Activated CD8-positive, alpha-beta memory T cell treated with anti-CD3 and anti-CD28 coated beads for 36 hours (primary cell): ENCODE data around the gene TOR4A. TPM values are rescaled to one million over a fixed set of nuclear protein-coding genes. Genes with fewer than 3 reads are reported as not detected.
"Not testable (repeated sequence)": the region's sequence is repeated elsewhere in the genome, so short reads cannot be mapped to it uniquely, and the experiment has no call there.

Experiments
- CTCF ChIA-PET: fragments of 350-600 bp; sonication (Branson Sonifier 250); formaldehyde crosslinking; loops from one replicate; lab custom pipeline; 2021; ENCODE audit warnings: antibody characterized with exemption; lab: Charles Lee
- POLR2A ChIA-PET: fragments of 350-600 bp; sonication (Branson Sonifier 250); formaldehyde crosslinking; loops from one replicate; lab custom pipeline; 2021; ENCODE audit warnings: antibody characterized with exemption; lab: Charles Lee
- total RNA-seq, 2 experiments: library from RNA; stranded (reverse); gene quantifications; one replicate each; pipeline ENCODE4 v1.2.3, GENCODE V29; 2021

The TOR4A gene
- total RNA-seq, 2 experiments from 2014 or later: 4.8 TPM

- ChIA-PET CTCF (no interaction called here), POLR2A (no interaction called here)
Measured at GRCh38 chr9:137317021-137317717, 39.6 kb downstream of the TOR4A start.

DNA sequence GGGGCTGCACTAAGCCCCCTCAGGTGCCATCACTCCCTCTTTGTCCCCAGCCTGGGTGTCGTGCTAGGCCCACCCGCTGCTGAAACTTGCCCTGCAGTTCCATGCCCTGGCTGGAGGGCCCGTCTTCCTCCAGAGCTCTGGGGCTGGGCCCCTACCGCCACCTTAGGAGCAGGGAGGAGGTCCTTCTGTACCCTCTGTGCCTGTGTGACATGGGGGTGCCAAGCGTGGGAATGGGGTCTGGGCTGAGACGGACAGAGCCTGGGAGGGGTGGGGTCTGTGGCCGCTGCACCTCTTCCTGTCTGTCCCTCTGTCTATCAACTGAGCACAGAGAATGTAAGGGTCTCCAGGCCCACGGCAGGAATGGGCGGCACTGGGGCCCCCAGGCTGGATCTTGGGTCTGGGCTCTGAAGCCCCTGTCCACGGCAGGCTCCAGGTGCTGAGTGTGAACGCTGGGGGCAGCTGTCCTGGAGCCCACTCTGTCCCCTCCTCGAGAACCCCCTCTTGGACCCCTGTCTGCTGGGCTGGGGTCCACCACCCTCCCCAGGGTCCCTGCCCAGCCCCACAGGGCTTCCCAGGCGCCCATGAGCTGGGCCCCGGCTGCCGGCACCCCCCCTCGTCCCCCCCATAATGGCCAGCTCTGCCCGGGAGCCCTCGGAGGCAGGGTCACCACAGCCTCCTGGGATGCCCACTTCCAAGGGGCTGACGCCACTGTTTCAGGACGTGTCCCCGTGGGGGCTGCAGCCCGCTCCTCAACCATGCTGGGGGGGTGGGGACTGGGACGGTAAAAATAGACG is 40.4 kb downstream of the TOR4A start:
- POLR2A ChIA-PET: no interaction called here
- CTCF ChIA-PET: no interaction called here

GRCh38 chr9:137318602-137319001 is 41.1 kb downstream of the TOR4A start:
- ChIA-PET POLR2A (no interaction called here), CTCF (no interaction called here)

GRCh38 chr9:137319011-137319738 is 41.6 kb downstream of the TOR4A start:
- POLR2A ChIA-PET: no interaction called here
- CTCF ChIA-PET: no interaction called here

GRCh38 chr9:137319739-137320551 is 42.4 kb downstream of the TOR4A start:
- CTCF ChIA-PET: interaction anchor here (0.8 kb wide), 1 partner anchor 103 kb away, joined by 3 read pairs; the partner anchor contains the start of gene EXD3
- POLR2A ChIA-PET: no interaction called here

DNA sequence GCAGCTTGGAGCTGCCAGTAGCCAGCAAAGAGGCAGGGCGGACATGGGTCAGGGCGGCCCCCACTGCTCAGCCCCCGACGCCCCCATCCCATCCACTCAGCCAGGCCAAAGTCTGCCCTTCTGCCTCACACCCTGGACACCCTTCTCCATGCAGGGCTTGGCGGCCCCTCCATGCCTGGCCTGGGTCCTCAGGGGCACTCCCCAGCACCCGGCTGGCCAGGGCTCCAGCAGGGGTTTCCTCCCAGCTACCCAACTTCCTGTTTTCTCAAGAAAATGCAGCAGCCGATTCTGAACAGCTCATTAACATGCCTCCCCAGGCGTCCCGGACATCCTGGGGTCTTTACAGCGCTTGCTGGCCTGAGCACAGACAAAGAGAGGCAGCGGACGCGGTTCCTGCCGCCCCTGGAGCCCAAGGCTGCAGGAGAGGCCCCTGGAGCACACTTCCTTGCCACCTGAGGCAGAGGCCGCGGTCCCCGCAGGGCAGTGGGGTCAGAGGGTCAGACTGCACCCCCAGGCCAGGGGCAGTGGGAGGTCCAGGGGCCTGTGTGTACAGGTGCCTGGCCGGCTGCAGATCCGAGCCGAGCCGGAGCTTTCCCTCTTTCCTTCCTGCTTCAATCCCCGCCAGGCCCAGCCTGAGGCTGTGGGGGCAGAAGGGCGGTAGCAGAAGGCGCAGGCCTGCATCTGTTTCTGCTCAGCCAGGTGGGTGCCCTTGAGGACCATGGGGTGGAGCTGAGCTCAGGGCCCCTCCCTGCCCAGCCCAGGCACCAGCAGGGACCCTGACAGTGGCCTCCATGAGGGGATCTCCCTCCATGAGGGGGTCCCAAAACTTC is 43.2 kb downstream of the TOR4A start:
- ChIA-PET POLR2A (no interaction called here), CTCF (interaction anchor here (0.8 kb wide), 1 partner anchor 102 kb away, joined by 3 read pairs; the partner anchor contains the start of gene EXD3)

DNA sequence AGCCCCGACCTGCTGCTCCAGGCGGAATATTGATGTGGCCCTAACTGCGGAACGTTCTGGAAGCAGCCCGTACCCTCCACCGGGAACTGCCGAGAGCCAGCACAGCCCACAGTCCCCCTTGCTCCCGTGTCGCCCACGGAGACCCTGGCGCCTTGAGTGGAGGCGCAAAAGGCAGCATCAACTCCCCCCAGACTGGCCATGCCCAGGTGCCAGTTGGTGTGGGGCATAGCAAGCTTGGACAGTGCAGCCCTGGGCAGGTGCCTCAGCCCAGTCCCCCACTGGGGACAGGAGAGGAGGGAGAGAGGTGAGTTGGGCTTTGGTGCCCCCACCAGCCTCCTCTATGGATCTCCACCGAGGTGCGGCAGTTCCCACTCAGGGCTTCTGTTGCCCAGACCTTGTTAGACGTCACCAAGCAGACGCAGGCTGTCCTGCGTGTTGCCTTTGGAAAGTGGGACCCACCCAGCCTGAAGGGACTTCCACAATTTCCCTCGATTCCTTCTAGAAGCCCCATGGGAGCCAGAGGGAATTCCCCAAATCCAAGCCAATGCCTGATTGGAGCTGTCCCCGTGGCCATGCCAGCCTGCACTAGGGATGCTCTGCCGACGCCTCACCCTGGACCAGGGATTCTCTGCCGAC is 44.3 kb downstream of the TOR4A start:
- ChIA-PET CTCF (no interaction called here), POLR2A (no interaction called here)

DNA sequence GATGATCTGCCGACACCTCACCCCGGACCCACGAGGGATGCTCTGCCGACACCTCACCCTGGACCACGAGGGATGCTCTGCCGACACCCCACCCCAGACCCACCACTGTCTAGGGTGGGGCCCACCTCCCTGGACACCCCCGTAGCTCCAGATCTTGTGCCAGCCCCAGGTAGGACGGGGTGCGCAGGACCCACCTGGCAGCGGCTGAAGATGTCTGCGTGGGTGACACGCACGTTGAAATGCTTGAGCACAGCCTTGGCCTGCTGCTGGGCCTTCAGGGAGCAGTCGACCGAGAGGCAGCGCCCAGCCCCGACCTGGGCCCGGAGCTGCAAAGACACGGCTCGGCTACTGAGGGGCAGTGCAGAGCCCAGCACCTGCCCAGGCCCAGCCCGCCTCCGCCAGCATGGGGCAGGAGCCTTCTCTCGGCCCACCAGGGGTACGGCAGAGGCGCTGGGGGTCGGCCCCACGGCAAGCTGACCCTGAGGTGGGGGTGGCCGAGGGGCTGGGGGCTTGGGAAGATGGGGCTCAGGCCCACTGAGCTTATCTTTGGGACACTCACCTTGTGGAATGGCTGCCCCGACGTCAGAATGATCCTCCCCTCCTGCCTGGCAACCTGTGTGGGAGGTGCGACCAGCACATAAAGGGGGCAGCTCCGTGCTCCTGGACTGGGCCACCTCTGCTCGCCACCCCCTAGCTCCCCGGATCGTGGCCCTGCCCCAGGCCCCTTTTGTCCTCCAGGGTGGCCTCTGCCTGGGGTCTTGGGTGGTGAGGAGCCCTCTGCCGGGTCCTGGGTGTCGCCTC is 46.2 kb downstream of the TOR4A start:
- ChIA-PET CTCF (interaction anchor here (0.6 kb wide), 1 partner anchor 569 kb away, joined by 3 read pairs; no protein-coding TSS in a partner anchor), POLR2A (no interaction called here)

DNA sequence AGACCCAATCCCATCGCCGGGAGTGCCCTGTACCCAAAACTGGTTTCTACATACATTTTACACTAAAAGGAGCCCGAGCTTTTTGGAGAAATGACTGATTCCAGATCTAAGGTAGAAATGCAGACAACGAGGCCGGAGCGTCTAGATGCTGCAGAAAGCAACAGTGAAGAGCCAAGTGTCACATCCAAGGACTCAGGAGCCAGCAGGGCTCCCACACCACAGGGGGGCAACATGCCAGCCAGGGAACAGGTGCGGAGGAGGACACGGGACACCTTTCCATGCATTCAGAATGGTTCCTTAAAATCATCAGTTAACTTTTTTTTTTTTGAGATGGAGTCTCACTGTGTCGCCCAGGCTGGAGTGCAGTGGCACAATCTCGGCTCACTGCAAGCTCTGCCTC is 47.6 kb downstream of the TOR4A start:
- ChIA-PET CTCF (interaction anchor here (0.6 to 0.7 kb wide), 2 partner anchors 14 to 18 kb away, joined by 3 read pairs; no protein-coding TSS in a partner anchor), POLR2A (no interaction called here)

DNA sequence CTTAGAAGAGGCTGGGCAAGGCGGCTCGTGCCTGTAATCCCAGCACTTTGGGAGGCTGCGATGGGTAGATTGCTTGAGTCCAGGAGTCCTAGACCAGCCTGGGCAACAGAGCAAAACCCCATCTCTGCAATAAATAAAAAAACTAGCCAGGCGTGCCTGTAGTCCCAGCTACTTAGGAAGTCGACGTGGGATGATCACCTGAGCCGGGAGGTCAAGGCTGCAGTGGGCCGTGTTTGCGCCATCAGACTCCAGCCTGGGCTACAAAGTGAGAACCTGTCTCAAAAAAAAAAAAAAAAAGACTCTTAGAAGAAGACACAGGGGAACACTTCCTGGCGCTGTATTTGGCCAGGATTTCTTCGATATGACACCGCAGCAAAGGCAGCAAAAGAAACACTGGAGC is 48.3 kb downstream of the TOR4A start:
- ChIA-PET POLR2A (no interaction called here), CTCF (interaction anchor here (0.7 kb wide), 1 partner anchor 18 kb away, joined by 3 read pairs; no protein-coding TSS in a partner anchor)

- POLR2A ChIA-PET: no interaction called here
Measured at GRCh38 chr9:137326445-137327065, 49.0 kb downstream of the TOR4A start.

GRCh38 chr9:137327641-137328550 is 50.4 kb downstream of the TOR4A start:
- POLR2A ChIA-PET, CTCF ChIA-PET: not testable (repeated sequence)

More at GRCh38 chr9:137326445-137327065, 49.0 kb downstream of the TOR4A start:
- CTCF ChIA-PET: no interaction called here

DNA sequence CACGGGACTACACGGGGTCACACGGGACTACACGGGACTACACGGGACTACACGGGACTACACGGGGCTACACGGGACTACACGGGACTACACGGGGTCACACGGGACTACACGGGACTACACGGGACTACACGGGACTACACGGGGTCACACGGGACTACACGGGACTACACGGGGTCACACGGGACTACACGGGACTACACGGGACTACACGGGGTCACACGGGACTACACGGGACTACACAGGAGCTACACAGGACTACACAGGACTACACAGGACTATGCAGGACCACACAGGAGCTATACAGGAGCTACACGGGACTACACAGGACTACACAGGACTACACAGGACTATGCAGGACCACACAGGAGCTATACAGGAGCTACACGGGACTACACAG is 52.1 kb downstream of the TOR4A start:
- CTCF ChIA-PET, POLR2A ChIA-PET: not testable (repeated sequence)

DNA sequence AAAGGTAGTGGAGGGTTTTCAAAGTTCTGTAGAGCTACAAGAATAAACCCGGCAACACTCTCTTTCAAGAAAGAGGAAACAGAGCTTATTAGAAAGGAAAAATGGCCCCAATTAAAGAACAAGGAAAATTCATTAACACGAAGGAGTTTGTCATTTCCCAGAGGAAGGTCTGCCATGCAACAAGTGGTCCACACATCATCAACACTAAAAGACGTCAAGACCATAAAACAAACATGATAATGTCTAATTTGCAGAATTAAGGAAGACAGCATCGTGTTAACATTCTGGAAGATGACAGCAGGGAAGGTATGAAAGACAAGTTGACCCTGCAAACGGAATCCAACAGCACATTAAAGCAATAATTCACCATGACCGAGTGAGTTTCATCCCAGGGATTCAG is 53.2 kb downstream of the TOR4A start:
- CTCF ChIA-PET: interaction anchor here (0.6 kb wide), 1 partner anchor 57 kb away, joined by 3 read pairs; no protein-coding TSS in a partner anchor
- POLR2A ChIA-PET: no interaction called here

DNA sequence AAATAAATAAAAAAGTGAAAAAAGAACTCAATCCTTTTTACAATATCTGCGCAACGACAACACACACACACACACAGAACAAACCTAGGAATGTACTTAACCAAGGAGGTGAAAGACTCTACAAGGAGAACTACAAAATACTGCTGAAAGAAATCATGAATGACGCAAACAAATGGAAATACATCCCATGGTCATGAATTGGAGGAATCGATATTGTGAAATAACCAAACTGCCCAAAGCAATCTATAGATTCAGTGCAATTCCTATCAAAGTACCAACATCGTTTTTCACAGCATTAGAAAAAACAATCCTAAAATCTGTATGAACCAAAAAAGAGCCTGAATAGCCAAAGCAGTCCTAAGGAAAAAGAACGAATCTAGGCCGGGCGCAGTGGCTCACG is 54.4 kb downstream of the TOR4A start:
- POLR2A ChIA-PET: no interaction called here
- CTCF ChIA-PET: interaction anchor here (0.5 kb wide), 1 partner anchor 1400 kb away, joined by 3 read pairs; no protein-coding TSS in a partner anchor
